ENCODE measurements around the gene KLHL18.
A peak's percentile ranks its signal among the peaks of the same experiment; 100 is the strongest.
"Not testable (repeated sequence)": the region's sequence is repeated elsewhere in the genome, so short reads cannot be mapped to it uniquely, and the experiment has no call there.

Gene KLHL18

DNA sequence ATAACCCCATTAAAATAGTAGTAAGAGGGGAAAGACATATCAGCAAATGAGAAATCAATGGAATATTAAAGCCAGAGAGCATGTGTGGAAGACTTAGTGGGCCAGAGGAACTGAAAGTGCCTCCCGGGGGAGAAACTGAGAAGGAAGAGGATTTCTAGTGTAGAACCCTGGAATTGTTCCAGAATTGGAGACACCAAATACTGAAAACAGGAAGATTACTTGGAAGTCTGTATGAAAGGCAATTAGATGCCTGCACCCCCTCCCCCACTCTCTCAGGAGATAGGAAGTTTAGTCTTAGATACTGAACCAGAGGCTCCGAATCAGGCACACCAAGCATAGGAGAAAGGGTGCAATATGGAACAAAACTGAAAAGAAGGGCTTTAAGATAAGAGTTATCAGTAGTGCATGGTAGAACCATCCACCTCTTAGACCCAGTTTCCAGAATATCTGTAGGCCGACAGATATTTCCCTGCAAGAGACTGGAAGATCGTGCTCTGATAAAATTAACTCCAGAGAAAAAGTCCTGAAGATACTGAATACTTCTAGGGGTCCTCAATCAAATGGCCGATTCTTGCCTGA, 32.4 kb downstream of the KLHL18 start:
- peak; percentile 89 for DNase-seq

DNA sequence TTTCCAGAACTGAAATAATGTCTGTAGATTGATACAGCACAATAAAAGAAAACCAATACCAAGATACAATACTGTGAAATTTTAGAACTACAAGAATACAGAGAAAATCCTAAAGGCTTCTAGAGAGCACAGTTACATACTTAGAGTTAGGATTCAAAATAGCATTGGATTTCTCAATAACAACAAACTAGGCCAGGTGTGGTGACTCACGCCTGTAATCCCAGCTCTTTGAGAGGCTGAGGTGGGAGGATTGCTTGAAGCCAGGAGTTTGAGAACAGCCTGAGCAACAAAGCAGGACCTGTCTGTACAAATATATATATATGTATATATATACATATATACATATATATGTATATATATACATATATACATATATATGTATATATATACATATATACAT, 33.4 kb downstream of the KLHL18 start:
- DNase-seq = not testable (repeated sequence)

DNA sequence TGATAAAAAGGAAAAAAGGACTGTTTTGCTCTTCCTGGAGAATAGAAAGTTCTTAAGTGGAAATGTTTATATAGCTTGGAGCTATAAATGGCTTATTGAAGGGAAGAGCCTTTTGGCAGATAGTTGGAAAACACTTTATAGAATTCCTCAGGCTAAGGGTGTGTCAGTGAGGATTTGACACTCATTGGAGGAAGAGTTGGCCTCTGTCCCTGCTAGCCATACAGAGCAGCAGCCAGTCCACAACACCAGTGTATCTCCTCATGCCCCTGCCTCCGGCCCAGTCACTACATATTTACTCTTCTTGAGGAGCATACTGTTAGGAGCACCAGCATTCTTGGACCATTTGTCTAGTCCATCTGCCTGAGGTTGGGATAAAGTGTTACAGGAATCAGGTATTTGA, 36.2 kb downstream of the KLHL18 start:
- no peak for DNase-seq

DNA sequence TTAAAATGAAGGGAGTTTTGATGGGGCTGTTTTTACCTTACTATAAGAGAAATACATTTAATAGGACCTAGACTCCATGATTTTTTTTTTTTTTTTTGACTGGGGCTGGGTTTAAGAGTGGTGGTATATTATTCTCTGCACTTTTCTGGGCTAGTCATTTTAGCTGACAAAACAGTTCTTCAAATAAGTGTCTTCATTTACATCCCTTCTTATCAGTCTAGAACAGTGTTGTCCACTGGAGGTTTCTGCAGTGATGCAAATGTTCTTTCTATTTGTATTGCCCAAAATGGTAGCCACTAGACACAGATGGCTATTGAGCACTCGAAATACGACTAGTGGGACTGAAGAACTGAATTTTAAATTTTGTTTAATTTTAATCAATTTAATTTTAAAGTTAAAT, 37.2 kb downstream of the KLHL18 start:
- peak; percentile 67 for DNase-seq

DNA sequence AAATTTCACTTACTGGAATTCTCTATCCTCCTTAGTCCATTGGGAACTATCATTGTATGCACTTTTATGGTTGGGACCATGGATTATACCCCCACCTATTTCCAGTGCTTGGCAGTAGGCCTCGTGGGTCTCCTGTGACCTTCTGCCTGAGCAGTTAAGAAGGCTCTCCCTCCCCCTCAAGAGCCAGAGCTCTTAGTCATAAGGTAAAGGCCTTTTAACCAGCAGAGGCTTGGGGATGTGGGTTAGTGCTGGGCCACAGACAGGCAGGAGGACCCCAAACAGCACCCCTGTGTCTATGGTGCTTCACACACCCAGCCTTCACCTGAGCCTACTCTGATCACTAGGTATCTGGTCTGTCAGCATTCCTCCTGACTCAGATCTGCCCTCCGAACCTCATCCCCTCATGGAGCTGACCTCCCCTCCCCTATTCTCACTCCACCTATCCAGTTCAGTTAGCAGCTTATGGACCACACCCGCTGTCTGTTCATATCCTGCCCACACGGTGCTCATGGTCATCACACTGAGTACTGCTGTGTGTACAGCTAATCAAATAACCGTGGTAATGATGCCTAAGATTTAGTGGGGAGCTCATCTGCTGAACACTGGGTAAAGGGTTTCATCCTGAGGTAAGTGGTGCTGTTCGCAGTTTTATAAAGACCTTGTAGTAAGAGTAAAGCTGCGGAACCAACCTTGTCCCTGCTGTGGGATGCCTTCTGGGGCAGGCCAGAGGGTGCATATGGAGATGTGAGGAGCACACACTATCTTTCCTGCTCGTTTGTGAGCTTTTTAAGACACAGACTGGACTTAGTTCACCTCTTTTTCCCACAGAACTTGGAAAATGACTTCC, 40.9 kb downstream of the KLHL18 start:
- DNase-seq = peak; percentile 48

DNA sequence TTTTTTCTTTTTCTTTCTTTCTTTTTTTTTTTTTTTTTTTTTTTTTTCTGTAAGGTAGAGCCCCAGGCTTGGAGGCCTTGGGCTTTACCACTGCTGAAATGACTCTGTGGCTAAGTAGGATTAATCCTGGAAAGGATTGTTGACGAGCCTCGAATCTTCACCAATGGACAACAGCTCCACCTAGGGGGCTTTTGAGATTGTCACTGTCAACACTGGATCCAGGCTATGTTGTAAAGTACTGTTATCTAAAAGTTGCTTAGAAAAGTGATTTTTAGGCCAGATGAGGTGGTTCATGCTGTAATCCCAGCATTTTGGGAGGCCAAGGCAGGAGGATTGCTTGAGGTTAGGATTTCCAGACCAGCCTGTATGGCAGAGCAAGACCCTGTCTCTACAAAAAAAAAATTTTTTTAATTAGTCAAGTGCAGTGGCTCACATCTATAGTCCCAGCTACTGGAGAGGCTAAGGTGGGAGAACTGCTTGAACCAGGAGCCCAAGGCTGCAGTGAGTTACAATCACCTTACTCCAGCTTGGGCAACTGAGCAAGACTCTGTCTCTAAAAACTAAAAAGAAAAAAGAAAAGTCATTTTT, 41.6 kb downstream of the KLHL18 start:
- peak; percentile 82 for DNase-seq

DNA sequence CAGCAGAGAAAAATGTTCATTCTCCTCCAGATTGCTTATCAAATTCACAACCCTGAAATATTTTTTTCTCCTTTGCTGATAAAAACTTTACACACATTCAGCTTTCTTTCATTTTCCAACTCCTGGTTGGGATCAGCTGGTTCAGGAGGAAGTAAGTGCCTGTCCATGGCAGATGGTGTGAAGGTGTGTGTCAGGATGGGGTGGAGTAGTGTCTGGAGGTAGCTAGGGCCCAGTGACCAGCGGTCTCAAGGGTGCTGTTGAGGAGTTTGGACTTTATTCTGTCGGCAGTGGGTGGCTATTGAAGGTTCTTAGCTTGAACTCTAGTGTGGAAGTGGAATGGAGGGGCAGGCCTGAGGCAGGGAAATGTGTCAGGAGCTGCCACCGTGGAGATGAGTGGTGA, 51.2 kb downstream of the KLHL18 start:
- no peak for DNase-seq

DNA sequence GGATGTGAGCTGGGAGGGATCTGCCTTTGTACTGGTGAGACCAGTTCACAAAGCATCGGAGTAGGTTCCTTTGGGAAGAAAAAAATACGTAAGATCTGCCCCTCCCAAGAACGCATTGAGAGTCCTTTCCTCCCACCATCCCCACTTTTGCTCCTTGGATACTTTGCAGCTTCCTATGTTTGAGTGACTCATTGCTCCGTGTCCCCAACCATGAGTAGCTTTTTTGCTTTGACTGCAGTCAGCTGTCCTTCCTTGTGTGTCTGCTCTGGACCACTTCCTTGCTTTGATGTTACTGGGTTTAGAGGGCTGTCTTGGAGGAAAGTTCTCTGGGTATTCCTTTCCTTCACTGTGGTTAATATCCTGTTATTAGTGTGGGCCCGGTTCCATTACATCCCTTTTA, 54.9 kb downstream of the KLHL18 start:
- DNase-seq = no peak

DNA sequence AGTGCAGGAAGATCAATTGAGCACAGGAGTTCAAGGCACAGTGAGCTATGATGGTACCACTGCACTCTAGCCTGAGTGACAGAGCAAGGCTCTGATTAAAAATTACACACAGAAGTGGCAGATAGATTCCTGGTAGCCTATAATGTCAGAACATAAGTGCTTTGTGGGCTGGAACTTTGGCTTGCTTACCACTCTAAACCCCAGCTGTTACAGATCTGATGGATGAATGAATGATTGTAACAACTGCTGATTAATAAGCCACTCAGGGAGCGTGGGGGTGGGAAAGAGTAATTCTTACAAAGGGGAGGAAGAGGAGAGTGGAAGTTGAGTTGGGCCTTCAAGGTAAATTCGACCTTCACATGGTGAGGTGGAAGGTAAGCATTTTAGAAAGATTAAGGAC, 57.2 kb downstream of the KLHL18 start:
- no peak for DNase-seq

DNA sequence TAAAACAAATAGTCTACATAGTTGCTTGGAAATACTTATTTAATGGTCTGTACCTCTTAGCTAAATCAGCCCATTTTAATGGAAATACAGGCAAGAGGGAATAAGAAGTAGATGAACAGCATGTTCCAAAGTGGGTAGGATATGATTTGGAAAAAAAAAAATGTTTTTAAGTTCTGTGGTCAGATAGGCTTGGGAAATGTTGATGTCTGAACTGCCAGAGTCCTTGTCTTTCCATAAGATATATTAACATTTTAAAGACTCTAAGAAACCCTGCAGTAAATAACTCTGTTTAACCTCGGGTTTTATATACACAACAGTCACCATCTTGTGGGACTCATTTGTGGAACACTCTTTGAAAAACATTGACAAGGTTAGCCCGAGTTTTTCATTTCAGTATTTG, 58.1 kb downstream of the KLHL18 start:
- DNase-seq = no peak

DNA sequence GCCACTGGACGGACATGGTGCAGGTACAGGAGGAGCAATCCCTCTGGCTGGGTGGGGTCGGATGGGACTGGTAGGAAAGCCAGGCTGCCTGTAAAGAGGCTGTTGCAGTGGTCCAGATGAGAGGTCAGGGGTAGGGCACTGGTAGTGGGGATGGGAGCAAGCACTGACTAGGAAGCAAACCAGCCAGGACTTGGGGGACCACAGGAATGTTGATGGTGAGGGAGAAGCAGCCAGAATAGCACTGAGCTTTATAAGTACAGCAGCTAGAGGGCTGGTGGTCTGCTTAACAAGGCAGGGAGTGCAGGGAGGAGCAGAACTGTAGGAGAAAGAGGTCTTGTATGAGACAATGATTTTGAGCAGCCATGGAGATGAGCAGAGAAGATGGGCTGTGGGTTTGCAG, 59.4 kb downstream of the KLHL18 start:
- no peak for DNase-seq

DNA sequence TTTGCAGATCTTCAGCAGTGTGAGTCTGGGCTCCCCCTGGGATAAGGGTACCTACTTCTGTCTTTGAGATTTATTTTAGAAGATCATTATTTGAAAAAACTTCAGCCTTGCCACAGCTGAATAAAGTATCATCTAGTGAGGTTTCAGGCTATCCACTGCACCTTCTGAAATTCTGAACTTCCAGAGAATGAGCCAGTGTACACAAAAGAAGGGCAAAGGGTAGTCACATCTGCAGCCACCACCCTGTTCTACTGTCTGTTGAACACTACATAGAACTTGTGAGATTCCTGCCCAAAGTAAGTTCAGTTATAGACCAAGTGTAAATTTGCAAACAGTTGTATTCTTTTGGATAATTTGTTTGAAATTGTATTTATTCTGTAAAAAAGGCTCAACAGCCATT, 60.1 kb downstream of the KLHL18 start:
- DNase-seq = no peak

DNA sequence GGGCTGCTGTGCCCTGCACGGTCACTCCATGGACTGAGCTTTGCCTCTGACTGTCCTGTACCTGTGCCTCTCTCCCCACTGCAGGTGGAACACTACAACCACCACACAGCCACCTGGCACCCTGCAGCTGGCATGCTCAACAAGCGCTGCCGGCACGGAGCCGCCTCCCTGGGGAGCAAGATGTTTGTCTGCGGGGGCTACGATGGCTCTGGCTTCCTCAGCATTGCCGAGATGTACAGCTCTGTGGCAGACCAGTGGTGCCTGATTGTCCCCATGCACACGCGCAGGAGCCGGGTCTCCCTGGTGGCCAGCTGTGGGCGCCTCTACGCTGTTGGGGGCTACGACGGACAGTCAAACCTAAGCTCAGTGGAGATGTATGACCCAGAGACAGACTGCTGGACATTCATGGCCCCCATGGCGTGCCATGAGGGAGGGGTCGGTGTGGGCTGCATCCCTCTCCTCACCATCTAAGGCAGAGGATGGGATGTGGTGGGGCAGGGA, 60.8 kb downstream of the KLHL18 start:
- DNase-seq = no peak

DNA sequence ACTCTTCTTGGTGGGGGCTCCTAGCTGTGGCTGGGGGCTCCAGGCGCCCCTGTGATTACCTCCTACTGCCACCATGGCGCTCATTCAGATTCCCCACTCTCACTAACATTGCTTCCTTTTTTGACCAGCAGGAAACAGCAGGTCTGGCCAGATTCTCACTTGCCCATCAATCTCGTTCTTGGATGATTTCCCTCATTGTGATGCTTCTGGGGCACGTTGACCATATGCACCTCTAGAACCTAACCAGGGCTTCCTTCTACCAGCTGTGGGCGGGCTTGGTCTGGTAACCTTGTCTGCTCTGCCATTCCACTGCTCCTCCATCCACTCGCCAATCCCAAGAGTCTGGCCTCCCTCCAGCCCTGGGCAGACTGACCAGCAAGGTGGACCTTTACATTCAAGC, 62.2 kb downstream of the KLHL18 start:
- no peak for DNase-seq

DNA sequence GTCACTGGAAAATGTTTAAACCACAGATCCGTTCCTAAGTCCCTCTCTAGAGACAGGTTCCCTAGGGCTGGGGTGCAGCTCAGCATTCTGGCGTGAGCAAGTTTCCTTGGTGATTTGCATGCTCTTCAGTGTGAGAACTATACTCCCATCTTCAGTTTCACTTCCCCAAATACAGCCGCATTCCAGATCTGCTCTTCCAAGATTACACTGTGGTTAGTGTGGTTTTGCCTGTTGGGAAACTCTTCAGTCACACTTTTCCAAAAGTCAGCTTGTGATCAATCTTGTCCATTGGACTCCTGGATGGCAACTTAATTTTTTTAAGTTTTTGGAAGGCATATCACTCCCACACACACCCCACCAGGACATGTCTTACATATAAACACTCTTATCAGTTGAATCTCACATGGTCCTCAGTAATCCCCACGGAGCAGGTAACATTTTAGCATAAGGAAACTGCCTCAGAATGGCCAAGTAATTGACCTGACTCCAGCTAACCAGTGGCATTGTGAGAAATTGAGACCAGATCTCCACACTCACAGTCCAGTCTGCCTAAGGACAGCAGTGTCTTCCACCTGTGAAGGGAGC, 64.6 kb downstream of the KLHL18 start:
- DNase-seq = peak; percentile 60

DNA sequence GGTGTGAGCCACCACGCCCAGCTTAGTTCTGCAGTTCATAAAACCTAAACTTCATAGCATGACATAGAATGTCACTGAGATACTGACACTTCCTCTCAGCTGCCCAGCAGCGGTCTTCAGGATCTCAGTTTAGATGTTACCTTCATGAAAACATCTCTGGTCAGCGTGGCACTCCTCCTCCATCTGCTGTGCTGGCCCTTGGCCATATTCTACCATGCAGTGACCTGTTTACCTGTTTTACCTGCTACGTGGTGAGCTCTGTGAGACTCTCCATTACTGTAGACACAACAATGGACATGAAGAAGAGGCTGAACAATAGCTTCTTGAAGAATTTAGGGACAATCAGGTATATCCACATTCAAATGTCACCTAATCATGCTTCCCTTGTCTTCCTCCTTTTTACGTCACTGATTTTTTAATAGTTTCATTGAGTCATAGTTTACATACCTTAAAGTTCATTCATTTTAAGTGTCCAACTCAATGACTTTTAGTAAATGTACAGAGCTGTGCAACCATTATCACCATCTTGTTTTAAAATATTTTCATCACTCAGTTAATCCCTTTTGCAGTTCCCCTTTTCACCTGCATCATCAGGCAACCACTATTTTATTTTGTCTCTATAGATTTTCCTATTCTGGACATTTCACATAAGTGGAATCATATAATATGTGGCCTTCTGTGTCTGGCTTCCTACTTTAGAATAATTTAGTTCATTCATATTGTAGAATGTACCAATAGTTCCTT, 65.8 kb downstream of the KLHL18 start:
- DNase-seq = no peak

DNA sequence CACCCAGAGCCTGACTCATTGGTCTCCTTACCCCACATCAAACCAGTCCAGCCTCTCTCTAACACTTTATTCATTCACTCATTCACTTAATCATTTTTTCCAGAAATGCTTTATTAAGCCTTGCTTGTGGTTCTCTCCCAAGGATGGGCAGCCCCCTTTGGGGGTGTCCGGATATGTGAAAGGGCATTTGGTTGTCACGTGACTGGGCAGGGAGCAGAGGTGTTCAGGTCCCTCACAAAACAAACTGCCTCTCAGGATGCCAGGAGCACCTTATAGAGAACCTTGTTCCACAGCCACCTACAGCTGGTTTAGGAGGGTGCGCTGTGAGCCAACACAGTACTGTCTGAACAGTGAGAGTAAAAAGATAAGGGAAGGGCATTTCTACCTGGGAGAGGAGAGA, 72.3 kb downstream of the KLHL18 start:
- no peak for DNase-seq

DNA sequence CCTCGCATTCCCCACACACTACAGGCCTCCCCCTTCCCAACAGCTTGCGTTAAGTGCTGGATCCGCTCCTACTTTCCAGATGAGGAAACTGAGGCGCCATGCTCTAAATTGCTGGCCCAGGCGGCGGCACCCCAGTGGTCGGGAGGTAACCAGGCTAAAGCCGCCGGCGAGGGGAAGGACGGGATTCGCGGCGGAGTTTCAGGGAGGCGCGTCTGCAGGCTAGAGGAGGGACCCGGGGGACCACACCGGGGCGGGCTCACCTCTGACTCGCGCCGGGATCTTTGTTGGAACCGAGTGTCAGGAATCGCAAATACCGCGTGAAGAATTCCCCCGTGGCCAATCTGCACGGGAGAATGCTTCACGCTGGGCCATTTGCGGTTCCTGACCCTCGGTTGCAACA, 73.5 kb downstream of the KLHL18 start:
- no peak for DNase-seq

DNA sequence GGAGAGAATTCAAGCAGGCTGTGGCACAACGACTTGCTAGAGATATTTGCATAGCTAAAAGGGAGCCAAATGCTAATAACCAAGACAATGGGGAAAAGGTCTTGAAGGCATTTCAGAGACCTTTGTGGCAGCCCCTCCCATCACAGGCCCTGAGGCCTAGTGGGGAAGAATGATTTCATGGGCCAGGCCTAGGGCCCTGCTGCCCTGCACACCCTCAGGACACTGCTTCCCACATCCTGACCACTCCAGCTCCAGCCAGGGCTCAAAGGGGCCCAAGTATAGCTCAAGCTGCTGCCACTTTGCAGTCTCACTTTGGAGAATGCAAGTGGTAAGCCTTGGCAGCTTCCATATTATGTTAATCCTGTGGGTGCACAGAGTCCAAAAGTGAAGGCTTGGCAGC, 76.6 kb downstream of the KLHL18 start:
- DNase-seq = no peak

DNA sequence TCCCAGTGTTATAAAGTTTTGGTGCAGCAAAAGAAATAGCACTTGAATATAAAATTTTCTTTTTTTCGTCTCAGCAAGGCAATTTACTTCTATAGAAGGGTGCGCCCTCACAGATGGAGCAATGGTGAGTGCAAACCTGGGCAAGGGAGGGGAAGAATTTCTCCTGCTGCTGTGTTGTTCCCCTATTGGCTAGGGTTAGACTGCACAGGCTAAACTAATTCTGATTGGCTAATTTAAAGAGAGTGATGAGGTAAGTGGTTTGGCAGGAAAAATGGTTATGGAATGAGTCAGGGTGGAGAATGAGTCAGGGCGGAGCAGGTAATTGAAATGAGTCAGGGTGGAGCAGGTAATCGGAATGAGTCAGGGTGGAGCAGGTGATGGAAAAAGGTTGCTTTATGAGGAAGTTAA, 77.4 kb downstream of the KLHL18 start:
- DNase-seq = not testable (repeated sequence)

DNA sequence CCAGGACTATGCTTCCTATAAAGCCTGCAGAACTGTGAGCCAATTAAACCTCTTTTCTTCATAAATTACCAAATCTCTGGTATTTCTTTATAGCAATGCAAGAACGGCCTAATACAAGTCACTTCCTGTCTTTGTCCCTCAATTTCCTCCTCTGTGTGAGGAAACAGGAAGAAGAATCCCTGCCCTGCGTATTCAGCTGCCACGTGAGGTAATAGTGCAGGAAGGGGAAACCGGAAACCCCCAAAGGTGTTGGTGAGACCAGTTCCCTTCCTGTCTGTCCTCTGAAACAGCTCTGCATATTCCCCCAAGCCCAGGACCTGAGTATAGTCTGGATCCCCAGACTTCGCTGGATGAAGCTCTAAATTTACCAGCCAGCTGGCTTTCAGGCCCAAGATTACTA, 80.0 kb downstream of the KLHL18 start:
- no peak for DNase-seq

DNA sequence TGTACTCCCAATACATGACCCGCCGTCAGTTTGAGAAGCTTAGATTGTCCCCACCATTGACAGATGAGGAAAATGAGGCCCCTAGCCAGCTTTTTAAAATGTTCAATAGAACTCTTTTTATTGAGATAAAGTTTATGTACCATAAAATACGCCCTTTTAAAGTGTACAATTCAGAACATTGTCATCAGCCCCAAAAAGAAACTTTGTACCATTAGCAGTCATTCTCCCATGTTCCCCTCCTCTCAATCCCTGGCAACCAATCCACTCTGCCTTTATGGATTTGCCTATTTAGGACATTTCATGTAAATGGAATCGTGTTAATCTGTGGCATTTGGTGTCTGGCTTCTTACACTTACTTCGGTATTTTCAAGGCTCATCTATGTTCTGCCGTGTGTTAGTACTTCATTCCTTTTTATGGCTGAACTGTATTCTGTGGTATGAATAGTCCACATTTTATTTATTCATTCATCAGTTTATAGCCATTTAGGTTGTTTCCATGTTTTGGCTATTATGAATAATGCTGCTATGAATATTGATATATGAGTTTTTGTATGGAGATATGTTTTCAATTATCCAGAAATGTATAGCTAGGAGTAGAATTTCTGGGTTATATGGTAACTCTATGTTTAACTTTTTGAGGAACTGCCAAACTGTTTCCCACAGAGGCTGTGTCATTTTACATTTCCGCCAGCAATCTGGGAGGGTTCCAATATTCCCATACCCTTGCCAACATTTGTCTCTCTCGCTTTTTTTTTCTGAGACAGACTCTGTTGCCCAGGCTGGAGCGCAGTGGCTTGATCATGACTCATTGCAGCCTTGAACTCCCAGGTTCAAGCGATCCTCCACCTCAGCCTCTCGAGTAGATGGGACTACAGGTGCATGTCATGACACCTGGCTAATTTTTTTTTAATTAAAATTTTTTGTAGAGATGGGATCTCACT, 82.7 kb downstream of the KLHL18 start:
- no peak for DNase-seq

All from hematopoietic multipotent progenitor cell treated with erythropoietin and hydrocortisone succinate and interleukin-3 and kit ligand, for 8 days (in vitro differentiated cells).